ENCODE data around the gene VASH1.

- TF ChIP-seq CTCF (IDR thresholded peaks at IDR 0.05), result no peak
- TF ChIP-seq POLR2AphosphoS5 (IDR thresholded peaks at IDR 0.05), result no peak
- TF ChIP-seq POLR2A (IDR thresholded peaks at IDR 0.05), result no peak
- no peak for TF ChIP-seq EP300 (IDR thresholded peaks at IDR 0.05)
Measured at GRCh38 chr14:76742185-76742584, 19.1 kb upstream of the VASH1 start.
